8988T (cell line): ENCODE data around the gene NUP210.

Experiments
- DNase-seq: peaks from one replicate; pipeline ENCODE4 v3.0.0; 2011

Gene NUP210

GRCh38 chr3:13372656-13373055, 47.5 kb downstream of the NUP210 start:
- no peak for DNase-seq

- no peak for DNase-seq
Observed at GRCh38 chr3:13372126-13372525, 48.0 kb downstream of the NUP210 start.

GRCh38 chr3:13371100-13372075, 48.7 kb downstream of the NUP210 start:
- peak; percentile 57 for DNase-seq

GRCh38 chr3:13370609-13371008, 49.5 kb downstream of the NUP210 start:
- DNase-seq = no peak

GRCh38 chr3:13370055-13370454, 50.1 kb downstream of the NUP210 start:
- no peak for DNase-seq

- DNase-seq = no peak
Observed at GRCh38 chr3:13368834-13369233, 51.3 kb downstream of the NUP210 start.

- DNase-seq = no peak
Observed at GRCh38 chr3:13367728-13368127, 52.4 kb downstream of the NUP210 start.

GRCh38 chr3:13365390-13366379, 54.4 kb downstream of the NUP210 start:
- DNase-seq = no peak

- DNase-seq = no peak
Observed at GRCh38 chr3:13364602-13365271, 55.4 kb downstream of the NUP210 start.

- no peak for DNase-seq
Observed at GRCh38 chr3:13362551-13362950, 57.6 kb downstream of the NUP210 start.

- DNase-seq = no peak
Observed at GRCh38 chr3:13359916-13360315, 60.2 kb downstream of the NUP210 start.

GRCh38 chr3:13358643-13359042, 61.5 kb downstream of the NUP210 start:
- no peak for DNase-seq

GRCh38 chr3:13358051-13358450, 62.1 kb downstream of the NUP210 start:
- DNase-seq = no peak

- DNase-seq = no peak
Observed at GRCh38 chr3:13357074-13357473, 63.0 kb downstream of the NUP210 start.

GRCh38 chr3:13353936-13354542, 66.1 kb downstream of the NUP210 start:
- peak; percentile 64 for DNase-seq

GRCh38 chr3:13353506-13353905, 66.6 kb downstream of the NUP210 start:
- no peak for DNase-seq

- no peak for DNase-seq
Observed at GRCh38 chr3:13352621-13353131, 67.4 kb downstream of the NUP210 start.

- DNase-seq = no peak
Observed at GRCh38 chr3:13349823-13350222, 70.3 kb downstream of the NUP210 start.

- DNase-seq = no peak
Observed at GRCh38 chr3:13348661-13349396, 71.3 kb downstream of the NUP210 start.

GRCh38 chr3:13348100-13348499, 72.0 kb downstream of the NUP210 start:
- DNase-seq = no peak

- no peak for DNase-seq
Observed at GRCh38 chr3:13347390-13347950, 72.7 kb downstream of the NUP210 start.
